Loucy (cell line): ENCODE results near the gene SLC35F3.

Source experiments
- H2AFZ ChIP-seq: fragments of 200-600 bp; sonication (generic); 2 replicates; pipeline ENCODE4 v1.6.0; 2016; ENCODE audit warnings: antibody characterized with exemption, mild to moderate bottlenecking, low read length, moderate library complexity
- H3F3A ChIP-seq: fragments of 200-600 bp; 2 replicates; pipeline ENCODE4 v1.6.0; 2016; ENCODE audit warnings: antibody characterized with exemption, low read depth, mild to moderate bottlenecking
- H3K27me3 ChIP-seq: fragments of 200-600 bp; sonication (generic); 2 replicates; pipeline ENCODE4 v1.6.1; 2014; ENCODE audit warnings: low read length, mild to moderate bottlenecking; ENCODE audit not compliant: insufficient read depth, poor library complexity, severe bottlenecking
- H3K36me3 ChIP-seq: fragments of 200-600 bp; sonication (generic); 2 replicates; pipeline ENCODE4 v1.6.1; 2016; ENCODE audit warnings: low read length; ENCODE audit not compliant: insufficient read depth
- H3K4me1 ChIP-seq: fragments of 200-600 bp; sonication (generic); 2 replicates; pipeline ENCODE4 v1.5.1; 2014; ENCODE audit warnings: low read length, mild to moderate bottlenecking; ENCODE audit not compliant: insufficient read depth, poor library complexity, severe bottlenecking
- H3K4me2 ChIP-seq: fragments of 200-600 bp; sonication (generic); 2 replicates; pipeline ENCODE4 v1.6.0; 2014; ENCODE audit warnings: antibody characterized with exemption, low read length, low read depth, mild to moderate bottlenecking; ENCODE audit not compliant: poor library complexity, severe bottlenecking
- H3K4me3 ChIP-seq: fragments of 200-600 bp; sonication (generic); 2 replicates; pipeline ENCODE4 v1.5.1; 2014; ENCODE audit warnings: low read length, mild to moderate bottlenecking, mixed read lengths; ENCODE audit not compliant: poor library complexity, severe bottlenecking
- H3K79me2 ChIP-seq: fragments of 200-600 bp; sonication (generic); 2 replicates; pipeline ENCODE4 v1.6.1; 2014; ENCODE audit warnings: low read length; ENCODE audit not compliant: insufficient read depth
- H3K9ac ChIP-seq: fragments of 200-600 bp; sonication (generic); 2 replicates; pipeline ENCODE4 v1.6.0; 2014; ENCODE audit warnings: mild to moderate bottlenecking, low read depth, low read length, moderate library complexity; ENCODE audit not compliant: poor library complexity, severe bottlenecking
- H3K9me2 ChIP-seq: fragments of 200-600 bp; sonication (generic); replicated peaks from 2 replicates; pipeline ENCODE4 v1.6.1; 2016; ENCODE audit warnings: low read depth, low read length, mixed read lengths
- H3K9me3 ChIP-seq: fragments of 200-600 bp; sonication (generic); 2 replicates; pipeline ENCODE4 v1.6.1; 2014; ENCODE audit warnings: mild to moderate bottlenecking, antibody characterized with exemption, low read length, low read depth; ENCODE audit not compliant: insufficient read depth
- H4K20me1 ChIP-seq: fragments of 200-600 bp; sonication (generic); 2 replicates; pipeline ENCODE4 v1.6.0; 2014; ENCODE audit warnings: antibody characterized with exemption, low read length, mild to moderate bottlenecking; ENCODE audit not compliant: insufficient read depth, poor library complexity, severe bottlenecking
- EZH2phosphoT487 ChIP-seq: fragments of 200-600 bp; IDR thresholded peaks from 2 replicates; pipeline ENCODE4 v1.6.1; 2018; ENCODE audit warnings: antibody characterized with exemption, mild to moderate bottlenecking, moderate library complexity, borderline replicate concordance
- TF ChIP-seq, protein P1 (sequence below): fragments of 200-600 bp; sonication (generic); conservative IDR thresholded peaks from 2 replicates; pipeline ENCODE4 v1.5.1; 2014; ENCODE audit warnings: mild to moderate bottlenecking, antibody characterized with exemption, low read length

SLC35F3 gene

DNA sequence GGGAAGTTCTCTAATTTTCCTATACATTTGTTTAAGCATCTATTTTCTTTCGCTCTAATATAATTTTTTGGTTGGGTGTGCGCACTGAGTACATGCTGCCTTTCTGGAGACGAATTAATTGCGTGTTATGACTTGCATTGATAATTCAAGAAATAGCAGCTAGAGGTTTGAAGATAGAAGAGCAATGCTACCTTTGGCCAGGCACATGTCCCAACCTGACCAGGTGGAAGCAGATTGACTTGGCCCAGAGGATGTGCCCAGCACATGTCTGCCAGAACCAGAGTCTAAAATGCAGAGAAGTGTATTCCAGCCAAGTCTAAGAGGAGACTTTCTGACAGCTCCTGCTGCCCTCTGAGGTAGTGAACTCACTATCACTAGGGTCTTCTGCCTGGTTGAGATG is 114.3 kb downstream of the SLC35F3 start:
- H3F3A ChIP-seq: no peaks in the 10 kb centered on the region
- no peaks in the 10 kb centered on the region for H4K20me1 ChIP-seq
- H3K79me2 ChIP-seq: no peaks in the 10 kb centered on the region
- H3K27me3 ChIP-seq: no peaks in the 10 kb centered on the region
- H3K4me2 ChIP-seq: no peak overlapping the region
- H3K36me3 ChIP-seq: no peaks in the 10 kb centered on the region
- H3K9me3 ChIP-seq: no peaks in the 10 kb centered on the region
- H3K4me3 ChIP-seq: no peak overlapping the region
- H3K4me1 ChIP-seq: no peaks in the 10 kb centered on the region
- TF ChIP-seq, protein P1, sequence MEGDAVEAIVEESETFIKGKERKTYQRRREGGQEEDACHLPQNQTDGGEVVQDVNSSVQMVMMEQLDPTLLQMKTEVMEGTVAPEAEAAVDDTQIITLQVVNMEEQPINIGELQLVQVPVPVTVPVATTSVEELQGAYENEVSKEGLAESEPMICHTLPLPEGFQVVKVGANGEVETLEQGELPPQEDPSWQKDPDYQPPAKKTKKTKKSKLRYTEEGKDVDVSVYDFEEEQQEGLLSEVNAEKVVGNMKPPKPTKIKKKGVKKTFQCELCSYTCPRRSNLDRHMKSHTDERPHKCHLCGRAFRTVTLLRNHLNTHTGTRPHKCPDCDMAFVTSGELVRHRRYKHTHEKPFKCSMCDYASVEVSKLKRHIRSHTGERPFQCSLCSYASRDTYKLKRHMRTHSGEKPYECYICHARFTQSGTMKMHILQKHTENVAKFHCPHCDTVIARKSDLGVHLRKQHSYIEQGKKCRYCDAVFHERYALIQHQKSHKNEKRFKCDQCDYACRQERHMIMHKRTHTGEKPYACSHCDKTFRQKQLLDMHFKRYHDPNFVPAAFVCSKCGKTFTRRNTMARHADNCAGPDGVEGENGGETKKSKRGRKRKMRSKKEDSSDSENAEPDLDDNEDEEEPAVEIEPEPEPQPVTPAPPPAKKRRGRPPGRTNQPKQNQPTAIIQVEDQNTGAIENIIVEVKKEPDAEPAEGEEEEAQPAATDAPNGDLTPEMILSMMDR: no peak
- TF ChIP-seq EZH2phosphoT487: no peak
- H3K9ac ChIP-seq: no peak overlapping the region
- no peaks in the 10 kb centered on the region for H3K9me2 ChIP-seq
- no peak overlapping the region for H2AFZ ChIP-seq

DNA sequence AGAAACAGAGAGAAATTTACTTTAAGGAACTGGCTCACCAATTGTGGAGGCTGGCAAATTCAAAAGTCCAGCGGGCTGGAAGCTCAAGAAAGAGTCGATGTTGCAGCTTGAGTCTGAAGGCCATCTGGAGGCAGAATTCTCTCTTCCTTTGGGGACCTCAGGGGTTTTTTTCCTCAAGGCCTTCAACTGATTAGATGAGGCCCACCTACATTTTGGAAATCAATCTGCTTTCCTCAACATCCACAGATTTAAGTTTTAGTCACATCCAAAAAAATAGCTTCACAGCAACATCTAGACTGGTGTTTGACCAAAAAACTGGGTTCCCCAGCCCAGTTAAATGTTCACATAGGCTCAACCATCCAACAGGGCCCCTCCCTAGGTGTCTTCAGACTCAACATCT is 114.9 kb downstream of the SLC35F3 start:
- H3K9me3 ChIP-seq: no peaks in the 10 kb centered on the region
- no peaks in the 10 kb centered on the region for H3F3A ChIP-seq
- H3K79me2 ChIP-seq: no peaks in the 10 kb centered on the region

DNA sequence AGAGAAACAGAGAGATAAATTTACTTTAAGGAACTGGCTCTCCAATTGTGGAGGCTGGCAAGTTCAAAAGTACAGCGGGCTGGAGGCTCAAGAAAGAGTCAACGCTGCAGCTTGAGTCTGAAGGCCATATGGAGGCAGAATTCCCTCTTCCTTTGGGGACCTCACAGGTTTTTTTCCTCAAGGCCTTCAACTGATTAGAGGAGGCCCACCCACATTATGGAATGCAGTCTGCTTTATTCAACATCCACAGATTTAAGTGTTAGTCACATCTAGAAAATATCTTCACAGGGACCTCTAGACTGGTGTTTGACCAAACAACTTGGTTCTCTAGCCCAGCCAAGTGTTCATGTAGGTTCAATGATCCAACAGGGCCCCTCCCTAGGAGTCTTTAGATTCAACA is 117.8 kb downstream of the SLC35F3 start:
- no peaks in the 10 kb centered on the region for H4K20me1 ChIP-seq
- no peaks in the 10 kb centered on the region for H3K27me3 ChIP-seq
- no peak for TF ChIP-seq EZH2phosphoT487
- no peak overlapping the region for H3K9ac ChIP-seq
- no peaks in the 10 kb centered on the region for H3K36me3 ChIP-seq
- no peak overlapping the region for H3K4me2 ChIP-seq
- H3K9me2 ChIP-seq: no peaks in the 10 kb centered on the region
- no peaks in the 10 kb centered on the region for H3K4me1 ChIP-seq
- H3K9me3 ChIP-seq: no peaks in the 10 kb centered on the region
- H3F3A ChIP-seq: no peaks in the 10 kb centered on the region
- no peak overlapping the region for H3K4me3 ChIP-seq
- H2AFZ ChIP-seq: no peak overlapping the region
- no peaks in the 10 kb centered on the region for H3K79me2 ChIP-seq

More for the DNA sequence above, 114.9 kb downstream of the SLC35F3 start:
- Histone ChIP-seq H3K4me3 (no peak overlapping the region), H3K4me1 (no peaks in the 10 kb centered on the region), H3K36me3 (no peaks in the 10 kb centered on the region), H3K9ac (no peak overlapping the region), H4K20me1 (no peaks in the 10 kb centered on the region), H3K4me2 (no peak overlapping the region), H3K9me2 (no peaks in the 10 kb centered on the region), H2AFZ (no peak overlapping the region), H3K27me3 (no peaks in the 10 kb centered on the region)
- TF ChIP-seq, protein P1: no peak

DNA sequence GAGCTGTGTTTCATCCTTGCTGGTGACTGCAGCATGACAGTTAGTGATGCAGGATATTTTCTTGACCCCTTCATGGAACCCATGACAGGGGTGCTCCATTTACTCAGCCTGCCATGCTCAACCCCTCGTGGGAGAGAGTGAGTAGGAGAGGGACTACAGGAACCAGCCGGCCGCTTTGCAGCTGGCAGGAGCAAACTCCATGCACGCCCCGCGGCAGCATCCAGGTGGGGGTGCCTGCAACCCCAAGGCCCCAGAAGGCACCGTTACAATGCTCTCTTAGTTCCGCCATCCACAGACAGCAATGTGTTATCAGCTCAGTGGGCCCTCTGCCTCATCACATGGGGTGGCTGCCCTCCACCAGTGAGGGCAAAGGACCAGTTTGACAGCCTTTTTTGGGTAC is 135.1 kb downstream of the SLC35F3 start:
- Histone ChIP-seq H3K36me3 (no peaks in the 10 kb centered on the region), H2AFZ (no peak overlapping the region), H3K4me3 (no peak overlapping the region), H3K4me2 (no peak overlapping the region), H3K9me3 (no peaks in the 10 kb centered on the region), H3K9me2 (no peaks in the 10 kb centered on the region), H3K9ac (no peak overlapping the region), H4K20me1 (no peaks in the 10 kb centered on the region), H3K27me3 (no peaks in the 10 kb centered on the region), H3F3A (no peaks in the 10 kb centered on the region), H3K79me2 (no peaks in the 10 kb centered on the region), H3K4me1 (no peaks in the 10 kb centered on the region)
- no peak for TF ChIP-seq EZH2phosphoT487
- TF ChIP-seq, protein P1: no peak
